Trophoblast cell (in vitro differentiated cells and primary cell): ENCODE results near the gene SNRNP48.

Experiments used
- DNase-seq, 2 donors: peaks; one replicate each; pipeline ENCODE4 v3.0.0-alpha.2; 2016
- H2AFZ ChIP-seq: 2 replicates; pipeline ENCODE4 v1.6.1; 2013; ENCODE audit warnings: low read length, moderate library complexity, mild to moderate bottlenecking; ENCODE audit not compliant: insufficient read depth, poor library complexity
- H2AK5ac ChIP-seq: 2 replicates; pipeline ENCODE4 v1.6.1; 2013; ENCODE audit warnings: mild to moderate bottlenecking, low read length
- H2BK120ac ChIP-seq: 2 replicates; pipeline ENCODE4 v1.6.1; 2013; ENCODE audit warnings: low read length, mild to moderate bottlenecking, moderate library complexity; ENCODE audit not compliant: insufficient read depth, poor library complexity
- H2BK12ac ChIP-seq: 2 replicates; pipeline ENCODE4 v1.6.1; 2013; ENCODE audit warnings: mild to moderate bottlenecking, low read length, moderate library complexity
- H2BK5ac ChIP-seq: 2 replicates; pipeline ENCODE4 v1.6.1; 2013; ENCODE audit warnings: low read length, low read depth, moderate library complexity, mild to moderate bottlenecking; ENCODE audit not compliant: poor library complexity
- H3K14ac ChIP-seq: 2 replicates; pipeline ENCODE4 v1.6.1; 2013; ENCODE audit warnings: mild to moderate bottlenecking, low read length
- H3K18ac ChIP-seq: 2 replicates; pipeline ENCODE4 v1.6.1; 2013; ENCODE audit warnings: mild to moderate bottlenecking, low read length
- H3K23ac ChIP-seq: 2 replicates; pipeline ENCODE4 v1.6.1; 2013; ENCODE audit warnings: low read length
- H3K27ac ChIP-seq: 2 replicates; pipeline ENCODE4 v1.5.1; 2013; ENCODE audit warnings: low read depth, mild to moderate bottlenecking, inconsistent platforms, low read length, moderate library complexity
- H3K27me3 ChIP-seq: 2 replicates; pipeline ENCODE4 v1.6.1; 2013; ENCODE audit warnings: inconsistent platforms, mild to moderate bottlenecking, low read length, moderate library complexity; ENCODE audit not compliant: insufficient read depth
- H3K36me3 ChIP-seq, 2 experiments: 1 replicate in 1 of 2; 2 replicates in 1 of 2; pipeline ENCODE4 v1.6.1; 2013; ENCODE audit warnings: low read length in 2 of 2, mild to moderate bottlenecking in 2 of 2, moderate library complexity in 1 of 2; ENCODE audit not compliant: insufficient read depth in 2 of 2, control insufficient read depth in 1 of 2
- H3K4ac ChIP-seq: 2 replicates; pipeline ENCODE4 v1.6.1; 2013; ENCODE audit warnings: low read depth, mild to moderate bottlenecking, low read length, moderate library complexity
- H3K4me1 ChIP-seq, 2 experiments: 1 replicate in 1 of 2; 2 replicates in 1 of 2; pipeline ENCODE4 v1.6.1; 2013; ENCODE audit warnings: low read length in 2 of 2, mild to moderate bottlenecking in 2 of 2, moderate library complexity in 1 of 2; ENCODE audit not compliant: insufficient read depth in 2 of 2, control insufficient read depth in 1 of 2
- H3K4me2 ChIP-seq: 2 replicates; pipeline ENCODE4 v1.6.1; 2013; ENCODE audit warnings: inconsistent platforms, mild to moderate bottlenecking, low read length, moderate library complexity
- H3K4me3 ChIP-seq: 2 replicates; pipeline ENCODE4 v1.5.1; 2013; ENCODE audit warnings: mild to moderate bottlenecking, low read depth, low read length, inconsistent platforms
- H3K79me1 ChIP-seq: one replicate; pipeline ENCODE4 v1.6.1; 2013; ENCODE audit warnings: low read length
- H3K79me2 ChIP-seq: 2 replicates; pipeline ENCODE4 v1.6.1; 2013; ENCODE audit warnings: low read length, mild to moderate bottlenecking; ENCODE audit not compliant: control insufficient read depth, insufficient read depth, poor library complexity
- H3K9ac ChIP-seq: 2 replicates; pipeline ENCODE4 v1.6.1; 2013; ENCODE audit warnings: mild to moderate bottlenecking, low read length
- H3K9me3 ChIP-seq: 2 replicates; pipeline ENCODE4 v1.6.1; 2013; ENCODE audit warnings: low read depth, mild to moderate bottlenecking, control low read depth, inconsistent platforms, low read length; ENCODE audit not compliant: insufficient read depth
- H4K12ac ChIP-seq: 2 replicates; pipeline ENCODE4 v1.6.1; 2013; ENCODE audit warnings: low read depth, mild to moderate bottlenecking, low read length, moderate library complexity
- H4K8ac ChIP-seq: 2 replicates; pipeline ENCODE4 v1.6.1; 2013; ENCODE audit warnings: low read depth, mild to moderate bottlenecking, low read length, moderate library complexity
- H4K91ac ChIP-seq: one replicate; pipeline ENCODE4 v1.6.1; 2013; ENCODE audit warnings: low read depth, mild to moderate bottlenecking, low read length, moderate library complexity
- WGBS: extraction: QIAGEN DNeasy Blood & Tissue Kit; methylation state at CpG from one replicate; pipeline ENCODE4 v1.1.7; 2013; ENCODE audit warnings: missing lambda C conversion rate; ENCODE audit not compliant: insufficient read length, insufficient coverage; ENCODE audit errors: extremely low coverage; 5-methylcytosine and 5-hydroxymethylcytosine counted together

SNRNP48 gene

DNA sequence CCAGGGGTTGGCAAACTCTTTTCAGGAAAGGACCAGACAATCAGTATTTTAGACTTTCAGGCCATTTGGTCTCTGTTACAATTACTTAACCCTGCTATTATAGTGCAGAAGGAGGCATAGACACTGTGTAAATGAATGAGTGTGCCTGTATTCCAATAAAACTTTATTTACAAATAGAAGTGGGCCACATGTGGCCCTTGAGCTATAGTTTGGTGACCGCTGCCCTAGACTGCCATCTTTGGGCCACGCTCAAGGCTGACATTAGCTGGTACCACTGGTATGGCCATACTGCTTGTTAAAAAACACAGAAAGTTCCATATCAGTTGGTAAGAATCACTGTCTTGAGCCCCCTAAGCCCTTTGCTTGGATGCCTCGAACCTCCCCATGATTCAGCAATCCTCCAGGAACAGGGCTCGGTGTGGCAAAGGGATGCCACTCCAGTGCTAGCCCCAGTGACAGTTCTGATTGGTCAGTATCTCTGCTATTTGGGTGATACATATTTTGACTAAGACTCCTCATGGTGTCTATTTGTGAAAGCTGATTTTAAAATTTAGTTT, 23.3 kb upstream of the SNRNP48 start:
- DNase-seq: no peak

DNA sequence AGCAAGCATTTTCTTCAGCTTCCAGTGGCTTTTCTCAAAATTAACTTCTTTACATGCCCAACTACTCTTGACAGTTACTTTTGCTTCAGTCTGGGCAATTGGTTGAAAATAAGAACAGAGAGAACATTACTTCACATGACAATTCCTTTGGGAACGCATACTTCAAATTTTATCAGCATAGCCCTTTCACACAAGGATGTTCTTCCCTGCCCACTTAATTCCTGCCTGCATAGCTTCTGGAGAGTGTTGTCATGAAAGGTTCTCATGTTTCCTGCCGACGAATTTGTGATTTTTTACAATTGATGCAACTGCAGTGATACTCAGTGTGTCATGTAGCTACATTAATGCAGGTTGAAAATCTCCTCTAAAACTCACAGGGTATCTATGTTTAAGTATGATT, 22.0 kb upstream of the SNRNP48 start:
- no peak overlapping the region for H3K9ac ChIP-seq
- DNase-seq: peak in 1 of 2 donors; percentile 77
- no peaks in the 10 kb centered on the region for H3K9me3 ChIP-seq
- peak overlapping the region; percentile 37 for H3K23ac ChIP-seq
- no peaks in the 10 kb centered on the region for H3K27me3 ChIP-seq
- H3K79me2 ChIP-seq: no peaks in the 10 kb centered on the region
- H3K4me2 ChIP-seq: no peak overlapping the region
- H2BK5ac ChIP-seq: no peak overlapping the region
- no peak overlapping the region for H2AK5ac ChIP-seq
- no peak overlapping the region for H3K4me3 ChIP-seq
- H4K8ac ChIP-seq: no peak overlapping the region
- H4K12ac ChIP-seq: no peak overlapping the region
- no peak overlapping the region for H4K91ac ChIP-seq
- no peak overlapping the region for H3K18ac ChIP-seq
- H3K14ac ChIP-seq: no peak overlapping the region
- H2AFZ ChIP-seq: no peak overlapping the region
- no CpG with 5 or more reads among the region's 3 CpGs for WGBS
- no peaks in the 10 kb centered on the region for H3K79me1 ChIP-seq
- no peak overlapping the region for H3K27ac ChIP-seq
- H2BK120ac ChIP-seq: no peak overlapping the region
- H2BK12ac ChIP-seq: no peak overlapping the region
- H3K4ac ChIP-seq: no peak overlapping the region
- H3K36me3 ChIP-seq: peaks cover 38 to 77% of the 10 kb centered on the region in 2 experiments
- H3K4me1 ChIP-seq: no peaks in the 10 kb centered on the region

More for the DNA sequence above, 23.3 kb upstream of the SNRNP48 start:
- no peak overlapping the region for H4K12ac ChIP-seq
- H3K4me2 ChIP-seq: no peak overlapping the region
- H3K9me3 ChIP-seq: no peaks in the 10 kb centered on the region
- no peak overlapping the region for H2AK5ac ChIP-seq
- H3K9ac ChIP-seq: no peak overlapping the region
- H2BK5ac ChIP-seq: no peak overlapping the region
- H3K4me1 ChIP-seq: no peaks in the 10 kb centered on the region
- peaks cover 2% of the 10 kb centered on the region for H3K79me2 ChIP-seq
- H3K23ac ChIP-seq: no peak overlapping the region
- peaks cover 37 to 72% of the 10 kb centered on the region in 2 experiments for H3K36me3 ChIP-seq
- H3K79me1 ChIP-seq: no peaks in the 10 kb centered on the region
- no peak overlapping the region for H3K27ac ChIP-seq
- no peak overlapping the region for H2BK12ac ChIP-seq
- no peak overlapping the region for H3K18ac ChIP-seq
- H3K14ac ChIP-seq: no peak overlapping the region
- H3K4ac ChIP-seq: no peak overlapping the region
- no CpG with 5 or more reads among the region's 4 CpGs for WGBS
- H4K91ac ChIP-seq: no peak overlapping the region
- no peak overlapping the region for H2BK120ac ChIP-seq
- H3K4me3 ChIP-seq: no peak overlapping the region
- no peak overlapping the region for H4K8ac ChIP-seq
- H3K27me3 ChIP-seq: no peaks in the 10 kb centered on the region
- H2AFZ ChIP-seq: no peak overlapping the region

DNA sequence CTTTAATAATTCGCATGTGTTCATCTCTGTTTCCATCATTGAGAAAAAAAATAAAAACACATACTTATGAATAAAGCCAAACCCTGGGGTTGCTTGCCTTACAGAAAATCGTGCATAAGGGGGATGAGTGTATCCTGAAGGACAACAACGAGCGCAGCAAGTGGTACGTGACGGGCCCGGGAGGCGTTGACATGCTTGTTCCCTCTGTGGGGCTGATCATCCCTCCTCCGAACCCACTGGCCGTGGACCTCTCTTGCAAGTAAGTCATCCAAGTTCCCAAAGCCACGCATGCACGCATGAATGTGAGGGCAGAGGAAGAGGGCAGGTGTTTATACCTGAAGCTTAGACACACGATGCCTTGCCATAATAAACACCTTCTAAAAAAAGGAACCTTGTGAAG, 20.9 kb upstream of the SNRNP48 start:
- no CpG with 5 or more reads among the region's 13 CpGs for WGBS
- Histone ChIP-seq H3K27ac (no peak overlapping the region), H3K14ac (no peak overlapping the region), H2AFZ (no peak overlapping the region), H3K18ac (no peak overlapping the region), H3K79me2 (no peaks in the 10 kb centered on the region), H2BK12ac (no peak overlapping the region), H3K9ac (no peak overlapping the region), H3K79me1 (no peaks in the 10 kb centered on the region), H3K9me3 (no peaks in the 10 kb centered on the region), H2AK5ac (no peak overlapping the region), H3K4ac (no peak overlapping the region), H3K36me3 (peaks cover 37 to 73% of the 10 kb centered on the region in 2 experiments), H3K23ac (no peak overlapping the region), H2BK5ac (no peak overlapping the region), H3K4me3 (no peak overlapping the region), H4K12ac (no peak overlapping the region), H3K27me3 (no peaks in the 10 kb centered on the region), H3K4me2 (no peak overlapping the region), H4K91ac (no peak overlapping the region), H4K8ac (no peak overlapping the region), H3K4me1 (no peaks in the 10 kb centered on the region), H2BK120ac (no peak overlapping the region)
- DNase-seq: no peak

DNA sequence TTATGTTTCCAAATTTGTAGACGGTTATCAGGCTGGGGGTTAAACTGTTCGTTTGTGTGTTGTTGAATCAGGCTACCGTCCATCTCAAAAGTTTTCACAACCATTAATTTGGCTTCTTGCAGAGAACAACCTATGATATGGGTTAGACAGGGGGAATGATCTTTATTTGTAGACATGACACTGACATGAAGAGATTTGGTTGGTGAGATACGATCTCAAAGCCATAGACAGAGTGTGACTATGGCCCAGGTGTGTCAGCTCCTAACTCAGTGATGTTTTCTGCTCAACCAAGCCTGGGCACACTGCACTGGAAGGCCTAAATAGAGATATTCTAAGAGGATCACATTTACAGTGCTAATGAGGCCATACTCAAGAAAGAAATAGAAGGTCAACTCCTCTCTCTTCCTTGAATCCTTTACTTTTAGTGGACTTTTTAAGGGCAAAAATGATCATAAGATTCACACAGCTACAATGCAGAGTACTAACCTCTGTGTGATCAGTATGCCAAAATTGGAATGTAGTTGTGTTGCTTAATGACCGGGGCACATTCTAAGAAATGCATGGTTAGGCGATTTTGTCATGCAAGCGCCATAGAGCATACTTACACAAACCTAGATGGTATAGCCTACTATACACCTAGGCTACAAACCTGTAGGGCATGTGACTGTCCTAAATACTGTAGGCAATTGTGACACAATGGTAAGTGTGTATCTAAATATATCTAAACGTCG, 17.6 kb upstream of the SNRNP48 start:
- Histone ChIP-seq H2BK120ac (no peak overlapping the region), H3K4me1 (no peaks in the 10 kb centered on the region), H3K18ac (no peak overlapping the region), H3K27ac (no peak overlapping the region), H2BK12ac (no peak overlapping the region), H2AK5ac (no peak overlapping the region), H2AFZ (no peak overlapping the region), H3K27me3 (no peaks in the 10 kb centered on the region), H3K79me1 (no peaks in the 10 kb centered on the region), H3K79me2 (no peaks in the 10 kb centered on the region), H3K9ac (no peak overlapping the region), H3K14ac (no peak overlapping the region), H4K8ac (no peak overlapping the region), H4K12ac (no peak overlapping the region), H3K4me2 (no peak overlapping the region), H4K91ac (no peak overlapping the region), H3K23ac (no peak overlapping the region), H3K4me3 (no peak overlapping the region), H3K9me3 (no peaks in the 10 kb centered on the region), H2BK5ac (no peak overlapping the region), H3K4ac (no peak overlapping the region), H3K36me3 (peaks cover 28 to 66% of the 10 kb centered on the region in 2 experiments)
- no CpG with 5 or more reads among the region's 9 CpGs for WGBS
- DNase-seq: peak; percentile 37 to 75
